SK-N-DZ (cell line): ENCODE measurements around the gene KRTAP4-2.
"Not testable (repeated sequence)": the region's sequence is repeated elsewhere in the genome, so short reads cannot be mapped to it uniquely, and the experiment has no call there.

ENCODE experiments used
- DNase-seq: peaks from one replicate; pipeline ENCODE4 v3.0.0-alpha.2; 2015; ENCODE audit warnings: low spot score
- small RNA-seq, 2 experiments: library from RNA; depleted of rRNA; stranded (forward); fragments of <200 nt; gene quantifications; one replicate each; pipeline ENCODE3, GENCODE V24; 2014

KRTAP4-2 gene

GRCh38 chr17:41163828-41164227 lies 14.2 kb downstream of the KRTAP4-2 start:
- DNase-seq = no peak

DNA sequence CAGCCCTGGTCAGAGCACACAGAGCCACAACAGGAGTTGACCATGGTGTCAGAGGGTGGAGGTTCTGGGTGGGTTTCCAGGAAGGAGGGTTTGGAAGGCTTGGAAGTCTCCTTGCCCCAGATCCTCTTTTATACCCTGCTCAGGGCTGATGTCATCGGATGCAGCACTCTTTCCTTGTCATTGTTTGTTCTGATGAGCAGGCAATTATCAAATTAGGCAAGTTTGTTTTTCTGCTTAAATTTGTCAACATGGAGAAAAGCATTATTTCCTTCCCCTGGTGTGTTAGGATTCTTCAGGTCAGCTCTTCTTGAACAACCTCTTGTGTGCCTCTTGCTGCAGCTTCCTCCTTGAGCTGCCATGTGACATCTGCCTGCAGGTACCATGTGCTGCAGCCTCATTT lies 17.4 kb downstream of the KRTAP4-2 start, which contains the start of gene KRTAP4-4:
Gene KRTAP4-4 (minus strand): TSS at position 101 of the 400 bp plus-strand sequence. CDS start 57 bp downstream, at position 44.
- no peak for DNase-seq

DNA sequence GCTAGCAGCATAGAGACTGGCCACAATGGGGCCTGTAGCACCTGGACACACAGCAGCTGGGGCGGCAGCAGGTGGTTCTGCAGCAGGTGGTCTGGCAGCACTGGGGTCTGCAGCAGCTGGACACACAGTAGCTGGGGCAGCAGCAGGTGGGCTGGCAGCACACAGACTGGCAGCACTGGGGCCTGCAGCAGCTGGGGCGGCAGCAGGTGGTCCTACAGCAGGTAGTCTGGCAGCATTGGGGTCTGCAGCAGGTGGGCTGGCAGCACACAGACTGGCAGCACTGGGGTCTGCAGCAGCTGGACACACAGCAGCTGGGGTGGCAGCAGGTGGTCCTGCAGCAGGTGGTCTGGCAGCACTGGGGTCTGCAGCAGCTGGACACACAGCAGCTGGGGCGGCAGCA lies 17.8 kb downstream of the KRTAP4-2 start:
- not testable (repeated sequence) for DNase-seq

GRCh38 chr17:41153856-41154255 lies 24.2 kb downstream of the KRTAP4-2 start:
- no peak for DNase-seq

- no peak for DNase-seq
These were observed 26.5 kb downstream of the KRTAP4-2 start for GRCh38 chr17:41151525-41151924.

DNA sequence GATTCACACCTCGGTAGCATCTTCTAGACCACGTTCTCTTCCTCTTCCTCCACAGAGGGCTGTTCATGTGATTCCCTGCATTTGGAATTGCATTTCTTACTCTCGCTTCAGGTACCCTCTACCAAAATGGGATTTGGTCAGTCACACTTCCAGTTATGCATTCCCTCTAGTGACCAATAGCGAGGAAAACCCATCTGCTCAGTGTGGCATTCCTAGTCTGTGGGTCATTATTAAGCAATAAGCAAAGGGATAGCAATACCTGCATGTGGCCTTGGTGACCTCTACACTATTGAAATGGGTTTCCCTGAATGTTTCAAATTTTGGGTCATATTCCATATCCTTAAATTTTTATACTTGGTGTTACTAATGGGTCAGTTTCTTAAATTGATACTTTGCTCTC lies 28.0 kb downstream of the KRTAP4-2 start:
- no peak for DNase-seq

DNA sequence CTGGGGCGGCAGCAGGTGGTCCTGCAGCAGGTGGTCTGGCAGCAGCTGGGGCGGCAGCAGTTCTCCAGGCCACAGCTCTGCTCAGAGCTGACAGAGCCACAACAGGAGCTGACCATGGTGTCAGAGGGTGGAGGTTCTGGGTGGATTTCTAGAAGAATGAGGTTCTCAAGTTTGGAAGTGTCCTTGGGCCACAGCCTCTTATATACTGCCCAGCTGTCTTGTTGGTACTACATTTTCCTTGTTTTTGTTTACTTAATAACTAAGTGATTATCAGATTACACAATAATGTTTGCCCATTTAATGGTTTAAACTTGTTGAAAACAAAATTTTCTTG lies 28.4 kb downstream of the KRTAP4-2 start, which contains the start of gene KRTAP4-5:
Gene KRTAP4-5 (minus strand): TSS at position 174 of the 334 bp plus-strand sequence. CDS start 58 bp downstream, at position 116.
- no peak for DNase-seq

DNA sequence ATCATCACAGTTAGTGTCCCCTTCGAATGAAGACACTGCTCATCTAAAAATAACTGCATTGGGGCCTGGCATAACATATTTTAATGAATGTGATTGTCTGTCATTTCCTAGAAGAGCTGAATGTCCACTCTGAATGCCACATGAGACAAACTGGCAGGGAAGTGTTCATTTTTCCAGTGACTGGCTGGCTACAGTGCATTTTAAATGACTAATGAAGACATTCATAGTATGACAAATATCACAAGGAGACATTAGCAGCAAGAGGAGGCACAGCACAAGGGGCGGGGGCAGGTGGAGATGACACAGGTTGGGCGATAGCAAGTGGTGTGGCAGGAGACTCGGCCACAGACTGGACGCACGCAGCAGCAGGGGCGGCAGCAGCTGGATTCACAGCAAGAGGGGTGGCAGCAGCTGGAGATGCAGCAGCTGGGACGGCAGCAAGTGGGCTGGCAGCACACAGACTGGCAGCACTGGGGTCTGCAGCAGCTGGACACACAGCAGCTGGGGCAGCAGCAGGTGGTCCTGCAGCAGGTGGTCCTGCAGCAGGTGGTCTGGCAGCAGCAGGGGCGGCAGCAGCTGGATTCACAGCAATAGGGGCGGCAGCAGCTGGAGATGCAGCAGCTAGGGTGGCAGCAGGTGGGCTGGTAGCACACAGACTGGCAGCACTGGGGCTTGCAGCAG lies 28.9 kb downstream of the KRTAP4-2 start:
- not testable (repeated sequence) for DNase-seq

- no peak for DNase-seq
These were observed 30.4 kb downstream of the KRTAP4-2 start for GRCh38 chr17:41147531-41148204.

DNA sequence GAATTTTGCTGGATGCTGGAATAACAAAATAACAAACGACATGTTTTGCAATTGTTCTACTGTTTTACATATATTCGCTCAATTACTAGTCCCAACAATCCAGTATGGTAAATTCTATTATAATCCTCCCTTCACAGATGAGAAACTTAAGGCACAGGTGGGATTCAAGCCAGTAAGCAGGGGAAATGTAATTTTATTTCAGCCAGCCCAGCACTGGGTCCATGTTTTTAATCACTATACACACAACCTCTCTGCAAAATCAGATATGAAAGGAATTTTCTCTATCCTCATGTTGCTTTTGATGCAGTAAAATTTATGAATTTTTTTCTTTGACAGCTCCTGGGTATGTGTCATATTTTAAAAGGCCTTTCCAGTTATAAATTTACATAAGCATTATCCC lies 32.8 kb downstream of the KRTAP4-2 start:
- no peak for DNase-seq

DNA sequence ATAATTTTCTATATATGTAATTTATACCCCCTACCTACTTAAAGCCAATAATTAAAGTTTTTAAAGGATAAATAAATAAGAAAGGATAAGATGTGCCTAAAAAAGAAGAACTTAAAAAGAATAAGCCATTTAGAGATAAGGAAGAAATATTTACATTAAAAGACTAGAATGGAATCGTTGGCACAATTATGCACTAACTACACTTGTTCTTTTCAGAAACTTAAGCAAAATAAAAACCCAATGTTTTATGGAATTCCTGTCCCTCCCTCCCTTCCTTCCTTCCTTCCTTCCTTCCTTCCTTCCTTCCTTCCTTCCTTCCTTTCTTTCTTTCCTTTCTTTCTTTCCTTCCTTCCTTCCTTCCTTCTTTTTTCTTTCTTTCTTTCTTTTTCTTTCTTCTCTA lies 33.2 kb downstream of the KRTAP4-2 start:
- DNase-seq = no peak

GRCh38 chr17:41141361-41141760 lies 36.7 kb downstream of the KRTAP4-2 start:
- DNase-seq = no peak

GRCh38 chr17:41140360-41141131 lies 37.5 kb downstream of the KRTAP4-2 start, which contains the start of gene KRTAP4-6:
Gene KRTAP4-6, minus strand, starts transcription at chr17:41140544. Its CDS starts 57 bp downstream, at chr17:41140487.
- DNase-seq = no peak

- DNase-seq = not testable (repeated sequence)
These were observed 38.2 kb downstream of the KRTAP4-2 start for GRCh38 chr17:41139865-41140264.

DNA sequence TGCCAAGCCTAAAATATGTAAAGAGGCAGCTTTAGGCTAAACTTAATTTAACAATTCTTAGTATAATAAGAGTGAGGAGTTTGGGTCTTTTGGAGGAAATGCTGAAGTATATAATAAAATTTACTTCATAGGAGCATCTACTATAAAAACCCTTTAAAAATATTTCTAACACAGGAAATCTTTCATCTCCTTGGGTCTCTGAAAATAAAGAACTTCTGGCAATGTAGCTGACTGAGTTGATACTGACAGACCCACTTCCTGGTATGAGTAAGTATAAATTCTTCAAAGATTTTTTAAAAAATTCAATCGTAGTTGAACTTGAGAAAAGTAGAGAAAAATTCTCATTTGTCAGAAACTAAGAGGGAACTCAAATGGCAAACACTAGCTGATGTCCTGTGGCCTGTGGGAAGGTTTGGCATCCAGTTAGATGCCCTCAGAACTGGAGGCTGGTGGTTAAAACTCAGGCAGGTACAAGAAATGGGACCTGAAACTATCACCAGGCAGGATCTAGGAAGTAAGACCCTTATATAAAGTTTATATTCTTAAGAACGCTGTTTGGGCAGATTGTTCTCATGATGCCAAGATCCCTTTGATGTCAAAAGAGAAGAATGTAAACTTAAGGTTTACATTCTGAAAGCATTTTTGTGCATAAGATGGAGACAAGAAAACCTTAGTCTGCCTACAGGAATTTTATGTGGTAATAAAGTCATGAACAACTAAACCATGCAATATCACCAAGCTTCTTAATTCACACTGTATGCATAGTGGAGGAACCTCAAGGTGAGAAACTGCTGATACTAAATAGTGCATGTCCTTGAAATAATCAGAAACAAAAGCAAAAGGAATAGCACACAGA lies 43.9 kb downstream of the KRTAP4-2 start:
- no peak for DNase-seq

GRCh38 chr17:41131979-41132378 lies 46.0 kb downstream of the KRTAP4-2 start:
- no peak for DNase-seq

Small RNAs within 50 kb of the gene (small RNA-seq; reads per million reads assigned to genes)
- gene KRTAP4-17P = 0 reads per million in 2 experiments
